HepG2 (cell line): Measurements from ENCODE around the gene KRT73. TPM values are rescaled to one million over a fixed set of nuclear protein-coding genes. Genes with fewer than 3 reads are reported as not detected.

ENCODE experiments used
- ATAC-seq: fragments of 200-7000 bp; cut with Tn5 transposase; 3 replicates; pipeline ENCODE4 v1.9.1; 2020; ENCODE audit warnings: mild to moderate bottlenecking, moderate library complexity
- BruUV-seq: library from RNA; stranded (reverse); fragments of 400-500 nt; replicated peaks from 2 replicates; lab custom pipeline; 2021; lab: Mats Ljungman, UMichigan
- CTCF ChIA-PET: fragments of 300-600 bp; formaldehyde crosslinking; extraction: SDS; loops from one replicate; lab custom pipeline; 2021; ENCODE audit warnings: low total read pairs, inconsistent platforms, low intra/inter-chr PET ratio; lab: Yijun Ruan, JAX
- POLR2A ChIA-PET: fragments of 350-600 bp; sonication (Branson Sonifier 250); formaldehyde crosslinking; loops from one replicate; lab custom pipeline; 2020; ENCODE audit warnings: antibody characterized with exemption, inconsistent platforms; lab: Yijun Ruan, JAX
- DNase-seq: peaks from one replicate; pipeline ENCODE4 v3.0.0-alpha.2; 2015; ENCODE audit warnings: low spot score
- FAIRE-seq: peaks from 3 replicates; lab custom pipeline; 2011; peaks lifted over from hg19 to GRCh38; lab: Jason Lieb, UNC
- H2AFZ ChIP-seq: one replicate; pipeline ENCODE4 v1.6.1; 2011; ENCODE audit warnings: low read length, inconsistent platforms
- H3K27ac ChIP-seq: fragments of 300-600 bp; 3 replicates; pipeline ENCODE4 v1.8.0; 2011; ENCODE audit warnings: mixed run types, mild to moderate bottlenecking, mixed read lengths, low read length, inconsistent platforms; ENCODE audit not compliant: insufficient read depth; ENCODE audit errors: extremely low read length
- H3K27me3 ChIP-seq, 2 experiments: fragments of 200-600 bp in 1 of 2; 2 replicates in 1 of 2; 3 replicates in 1 of 2; pipeline versions ENCODE4 v1.6.0 to v1.8.0; 2011; ENCODE audit warnings: low read length in 2 of 2, mild to moderate bottlenecking in 2 of 2, moderate library complexity in 2 of 2, inconsistent platforms in 1 of 2; ENCODE audit not compliant: insufficient read depth in 2 of 2, control insufficient read depth in 1 of 2
- H3K36me3 ChIP-seq, 2 experiments: fragments of 200-600 bp in 1 of 2; replicated peaks in 1 of 2; 2 replicates in 1 of 2; 3 replicates in 1 of 2; pipeline versions ENCODE4 v1.5.1 to v1.8.0; 2011; ENCODE audit warnings: low read length in 2 of 2, inconsistent platforms in 1 of 2; ENCODE audit not compliant: insufficient read depth in 2 of 2, control insufficient read depth in 1 of 2
- H3K4me1 ChIP-seq: 2 replicates; pipeline ENCODE4 v1.5.1; 2012; ENCODE audit warnings: low read length, inconsistent platforms; ENCODE audit not compliant: insufficient read depth
- H3K4me2 ChIP-seq: 2 replicates; pipeline ENCODE4 v1.6.0; 2011; ENCODE audit warnings: low read depth, low read length, inconsistent platforms
- H3K4me3 ChIP-seq, 3 experiments: fragments of 200-600 bp in 1 of 3; sonication (generic), shearing (Covaris generic) in 1 of 3; replicated peaks in 1 of 3; 2 replicates each; pipeline ENCODE4 v1.5.1; 2011 to 2016; ENCODE audit warnings: low read length in 3 of 3, inconsistent platforms in 2 of 3, low read depth in 2 of 3, mild to moderate bottlenecking in 2 of 3, control low read depth in 1 of 3, mixed read lengths in 1 of 3; ENCODE audit not compliant: insufficient read depth in 1 of 3
- H3K79me2 ChIP-seq: one replicate; pipeline ENCODE4 v1.6.1; 2011; ENCODE audit warnings: low read length, inconsistent platforms; ENCODE audit not compliant: insufficient read depth
- H3K9ac ChIP-seq: 2 replicates; pipeline ENCODE4 v1.6.0; 2011; ENCODE audit warnings: mild to moderate bottlenecking, low read depth, low read length, inconsistent platforms; ENCODE audit not compliant: insufficient read depth
- H3K9me3 ChIP-seq: 2 replicates; pipeline ENCODE4 v1.5.1; 2012; ENCODE audit warnings: mild to moderate bottlenecking, low read length
- H4K20me1 ChIP-seq: 2 replicates; pipeline ENCODE4 v1.6.0; 2011; ENCODE audit warnings: inconsistent platforms, mild to moderate bottlenecking, low read length, moderate library complexity; ENCODE audit not compliant: insufficient read depth
- EHMT2 ChIP-seq: fragments of 200-600 bp; sonication (generic); IDR thresholded peaks from 2 replicates; pipeline ENCODE4 v1.7.0; 2017; ENCODE audit warnings: antibody characterized with exemption, low read depth, low read length, borderline replicate concordance
- EZH2 ChIP-seq: conservative IDR thresholded peaks from 2 replicates; pipeline ENCODE4 v1.6.1; 2012; ENCODE audit warnings: mild to moderate bottlenecking, low read depth, low read length, moderate library complexity
- GPN1 ChIP-seq: sonication (generic); formaldehyde crosslinking; IDR thresholded peaks from 2 replicates; pipeline ENCODE4 v1.5.1; 2020; ENCODE audit warnings: missing genetic modification reagents, borderline replicate concordance
- HNRNPK ChIP-seq: fragments of 200-400 bp; formaldehyde crosslinking; IDR thresholded peaks from 2 replicates; pipeline ENCODE4 v1.6.1; 2018; ENCODE audit warnings: low read length, low read depth, moderate library complexity, mild to moderate bottlenecking; ENCODE audit not compliant: poor library complexity, severe bottlenecking
- MAF1 ChIP-seq: sonication (generic); formaldehyde crosslinking; IDR thresholded peaks from 2 replicates; pipeline ENCODE4 v1.5.0; 2020; ENCODE audit warnings: missing genetic modification reagents, borderline replicate concordance
- NFYB ChIP-seq: sonication (generic); formaldehyde crosslinking; IDR thresholded peaks from 2 replicates; pipeline ENCODE4 v1.4.0; 2020; ENCODE audit warnings: missing genetic modification reagents
- SRSF4 ChIP-seq: fragments of 200-400 bp; formaldehyde crosslinking; IDR thresholded peaks from one replicate; pipeline ENCODE4 v1.6.1; 2018; ENCODE audit warnings: mild to moderate bottlenecking, low read depth, low read length, moderate library complexity; ENCODE audit not compliant: poor library complexity, severe bottlenecking
- TBX3 ChIP-seq: fragments of 450-650 bp; IDR thresholded peaks from 2 replicates; pipeline ENCODE4 v1.6.1; 2017; ENCODE audit warnings: antibody characterized with exemption, mild to moderate bottlenecking, inconsistent platforms, borderline replicate concordance
- ZC3H13 ChIP-seq: sonication (generic); formaldehyde crosslinking; IDR thresholded peaks from 2 replicates; pipeline ENCODE4 v1.8.1; 2023; ENCODE audit warnings: mild to moderate bottlenecking, missing genetic modification reagents, moderate library complexity
- ZFX ChIP-seq: sonication (generic); formaldehyde crosslinking; IDR thresholded peaks from 2 replicates; pipeline ENCODE4 v1.4.0; 2020; ENCODE audit warnings: mild to moderate bottlenecking, low read depth, missing genetic modification reagents, moderate library complexity
- ZNF20 ChIP-seq: sonication (generic); formaldehyde crosslinking; IDR thresholded peaks from 2 replicates; pipeline ENCODE4 v1.4.0; 2020; ENCODE audit warnings: mild to moderate bottlenecking, moderate library complexity, missing genetic modification reagents
- ZNF234 ChIP-seq: sonication (generic); formaldehyde crosslinking; conservative IDR thresholded peaks from 2 replicates; pipeline ENCODE4 v1.5.1; 2020; ENCODE audit warnings: mild to moderate bottlenecking, missing genetic modification reagents
- ZNF451 ChIP-seq: sonication (generic); formaldehyde crosslinking; IDR thresholded peaks from 2 replicates; pipeline ENCODE4 v1.5.0; 2020; ENCODE audit warnings: mild to moderate bottlenecking, missing genetic modification reagents
- ZNF460 ChIP-seq: sonication (generic); formaldehyde crosslinking; IDR thresholded peaks from 2 replicates; pipeline ENCODE4 v1.5.1; 2020; ENCODE audit warnings: missing genetic modification reagents, mild to moderate bottlenecking, borderline replicate concordance
- ZNF737 ChIP-seq: sonication (generic); formaldehyde crosslinking; IDR thresholded peaks from 2 replicates; pipeline ENCODE4 v1.5.0; 2020; ENCODE audit warnings: missing genetic modification reagents, mild to moderate bottlenecking, borderline replicate concordance
- ZNF773 ChIP-seq: sonication (generic); formaldehyde crosslinking; IDR thresholded peaks from 2 replicates; pipeline ENCODE4 v1.4.0; 2020; ENCODE audit warnings: missing genetic modification reagents, borderline replicate concordance
- ZNF816 ChIP-seq: sonication (generic); formaldehyde crosslinking; IDR thresholded peaks from 2 replicates; pipeline ENCODE4 v1.8.0; 2022; ENCODE audit warnings: missing genetic modification reagents, mild to moderate bottlenecking, borderline replicate concordance
- WGBS: methylation state at CpG from one replicate; pipeline ENCODE4 v1.1.6; 2017; ENCODE audit warnings: low lambda C conversion rate; 5-methylcytosine and 5-hydroxymethylcytosine counted together
- in situ Hi-C: cut with HindIII; loops from 2 replicates; pipeline ENCODE4 v1.10.0; 2017; ENCODE audit warnings: low pct_unique_long_range_greater_than_20kb; ENCODE audit not compliant: extremely low pct_ligation_motif_present
- intact Hi-C: fragments of 100-400 bp; cut with micrococcal nuclease; formaldehyde crosslinking; loops from one replicate; pipeline ENCODE4 v1.10.0; 2022; ENCODE audit not compliant: unreplicated experiment
- polyA plus RNA-seq, 8 experiments: library from polyadenylated mRNA; depleted of rRNA in 3 of 8; stranded (reverse) in 7 of 8; unstranded in 1 of 8; fragments of >200 nt; fragmentation: Illumina TruSeq in 4 of 8; extraction: Trizol in 4 of 8; gene quantifications; 2 replicates each; pipeline versions ENCODE4 v1.2.1 to v1.2.3, GENCODE V29; 2011 to 2016; ENCODE audit warnings: low read depth in 4 of 8, missing spikeins in 1 of 8, mixed read lengths in 1 of 8; ENCODE audit not compliant: insufficient read depth in 1 of 8
- total RNA-seq, 5 experiments: library from RNA; depleted of rRNA; stranded (reverse); fragments of >200 nt; fragmentation: Illumina TruSeq; extraction: Trizol; gene quantifications; 2 replicates each; pipeline ENCODE4 v1.2.3, GENCODE V29; 2016; ENCODE audit warnings: low read depth in 1 of 5
- TF ChIP-seq, protein P1 (sequence below): sonication (generic); formaldehyde crosslinking; IDR thresholded peaks from 2 replicates; pipeline ENCODE4 v1.5.1; 2020; ENCODE audit warnings: mild to moderate bottlenecking, missing genetic modification reagents, borderline replicate concordance
- TF ChIP-seq, protein P2 (sequence below): sonication (generic); formaldehyde crosslinking; IDR thresholded peaks from 2 replicates; pipeline ENCODE4 v1.4.0; 2020; ENCODE audit warnings: missing genetic modification reagents
- TF ChIP-seq, protein P3 (sequence below): sonication (generic); formaldehyde crosslinking; IDR thresholded peaks from 2 replicates; pipeline ENCODE4 v1.9.0; 2021; ENCODE audit warnings: missing genetic modification reagents, borderline replicate concordance

The KRT73 gene
- total and polyA plus RNA-seq, 2 of the 13 experiments (the other 11 are each of a cell fraction or from before 2014, with no cell fraction given), result not detected

DNA sequence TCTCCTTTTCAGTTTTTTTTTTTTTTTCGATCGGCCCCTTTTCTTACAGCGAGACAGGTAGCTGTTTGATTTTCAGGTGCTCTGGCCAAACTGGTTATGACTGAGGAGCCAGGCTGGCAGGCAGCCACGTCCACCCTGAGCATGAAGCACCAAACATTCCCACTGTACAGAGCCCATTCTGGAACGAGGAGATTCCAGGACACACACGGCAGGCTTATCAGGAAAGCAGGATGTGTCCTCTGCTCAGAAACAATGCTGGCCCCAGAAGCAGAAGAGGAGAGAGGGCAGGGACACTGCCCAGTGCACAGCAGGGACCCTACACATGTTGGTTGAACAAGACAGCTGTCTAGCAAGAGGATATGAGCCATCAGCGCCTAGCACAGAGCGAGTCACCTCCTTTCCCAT, 37.4 kb upstream of the KRT73 start:
- no peak for TF ChIP-seq TBX3
- no peak for TF ChIP-seq ZNF737 (CRISPR knock-in tag)
- TF ChIP-seq HNRNPK, result no peak
- TF ChIP-seq, protein P1, sequence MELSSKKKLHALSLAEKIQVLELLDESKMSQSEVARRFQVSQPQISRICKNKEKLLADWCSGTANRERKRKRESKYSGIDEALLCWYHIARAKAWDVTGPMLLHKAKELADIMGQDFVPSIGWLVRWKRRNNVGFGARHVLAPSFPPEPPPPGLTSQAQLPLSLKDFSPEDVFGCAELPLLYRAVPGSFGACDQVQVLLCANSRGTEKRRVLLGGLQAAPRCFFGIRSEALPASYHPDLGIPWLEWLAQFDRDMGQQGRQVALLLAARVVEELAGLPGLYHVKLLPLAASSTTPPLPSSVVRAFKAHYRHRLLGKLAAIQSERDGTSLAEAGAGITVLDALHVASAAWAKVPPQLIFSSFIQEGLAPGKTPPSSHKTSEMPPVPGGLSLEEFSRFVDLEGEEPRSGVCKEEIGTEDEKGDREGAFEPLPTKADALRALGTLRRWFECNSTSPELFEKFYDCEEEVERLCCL, result no peak
- TF ChIP-seq EZH2, result no peak
- no peak for TF ChIP-seq ZNF460
- TF ChIP-seq MAF1 (CRISPR knock-in tag), result no peak
- no peak for TF ChIP-seq GPN1 (CRISPR knock-in tag)
- TF ChIP-seq, protein P2, sequence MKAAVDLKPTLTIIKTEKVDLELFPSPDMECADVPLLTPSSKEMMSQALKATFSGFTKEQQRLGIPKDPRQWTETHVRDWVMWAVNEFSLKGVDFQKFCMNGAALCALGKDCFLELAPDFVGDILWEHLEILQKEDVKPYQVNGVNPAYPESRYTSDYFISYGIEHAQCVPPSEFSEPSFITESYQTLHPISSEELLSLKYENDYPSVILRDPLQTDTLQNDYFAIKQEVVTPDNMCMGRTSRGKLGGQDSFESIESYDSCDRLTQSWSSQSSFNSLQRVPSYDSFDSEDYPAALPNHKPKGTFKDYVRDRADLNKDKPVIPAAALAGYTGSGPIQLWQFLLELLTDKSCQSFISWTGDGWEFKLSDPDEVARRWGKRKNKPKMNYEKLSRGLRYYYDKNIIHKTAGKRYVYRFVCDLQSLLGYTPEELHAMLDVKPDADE (CRISPR knock-in tag), result no peak
- TF ChIP-seq NFYB, result no peak
- no peak for TF ChIP-seq EHMT2
- TF ChIP-seq ZNF234 (CRISPR knock-in tag), result no peak
- TF ChIP-seq ZNF773 (CRISPR knock-in tag), result no peak
- no peak for TF ChIP-seq SRSF4
- no peak for TF ChIP-seq ZC3H13
- TF ChIP-seq ZFX, result no peak
- TF ChIP-seq, protein P3, sequence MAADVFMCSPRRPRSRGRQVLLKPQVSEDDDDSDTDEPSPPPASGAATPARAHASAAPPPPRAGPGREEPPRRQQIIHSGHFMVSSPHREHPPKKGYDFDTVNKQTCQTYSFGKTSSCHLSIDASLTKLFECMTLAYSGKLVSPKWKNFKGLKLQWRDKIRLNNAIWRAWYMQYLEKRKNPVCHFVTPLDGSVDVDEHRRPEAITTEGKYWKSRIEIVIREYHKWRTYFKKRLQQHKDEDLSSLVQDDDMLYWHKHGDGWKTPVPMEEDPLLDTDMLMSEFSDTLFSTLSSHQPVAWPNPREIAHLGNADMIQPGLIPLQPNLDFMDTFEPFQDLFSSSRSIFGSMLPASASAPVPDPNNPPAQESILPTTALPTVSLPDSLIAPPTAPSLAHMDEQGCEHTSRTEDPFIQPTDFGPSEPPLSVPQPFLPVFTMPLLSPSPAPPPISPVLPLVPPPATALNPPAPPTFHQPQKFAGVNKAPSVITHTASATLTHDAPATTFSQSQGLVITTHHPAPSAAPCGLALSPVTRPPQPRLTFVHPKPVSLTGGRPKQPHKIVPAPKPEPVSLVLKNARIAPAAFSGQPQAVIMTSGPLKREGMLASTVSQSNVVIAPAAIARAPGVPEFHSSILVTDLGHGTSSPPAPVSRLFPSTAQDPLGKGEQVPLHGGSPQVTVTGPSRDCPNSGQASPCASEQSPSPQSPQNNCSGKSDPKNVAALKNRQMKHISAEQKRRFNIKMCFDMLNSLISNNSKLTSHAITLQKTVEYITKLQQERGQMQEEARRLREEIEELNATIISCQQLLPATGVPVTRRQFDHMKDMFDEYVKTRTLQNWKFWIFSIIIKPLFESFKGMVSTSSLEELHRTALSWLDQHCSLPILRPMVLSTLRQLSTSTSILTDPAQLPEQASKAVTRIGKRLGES (CRISPR knock-in tag), result no peak
- no peak for TF ChIP-seq ZNF816 (CRISPR knock-in tag)
- TF ChIP-seq ZNF451 (CRISPR knock-in tag), result no peak
- TF ChIP-seq ZNF20, result no peak
- no TSS peak for BruUV-seq
- no peak for FAIRE-seq
- CTCF ChIA-PET, result no interaction called here
- Histone ChIP-seq H3K4me1 (no peaks in the 10 kb centered on the region), H2AFZ (no peak overlapping the region), H3K4me3 (no peak overlapping the region), H3K27me3 (peaks cover 5 to 29% of the 10 kb centered on the region in 2 experiments; a peak in 4 of 5 replicates), H3K9me3 (no peaks in the 10 kb centered on the region), H3K4me2 (no peak overlapping the region), H3K9ac (no peak overlapping the region), H4K20me1 (no peaks in the 10 kb centered on the region), H3K27ac (no peak overlapping the region), H3K36me3 (no peaks in the 10 kb centered on the region), H3K79me2 (no peaks in the 10 kb centered on the region)
- no peak for DNase-seq
- 13% methylated on average over 8 of the region's 8 CpGs for WGBS
- POLR2A ChIA-PET, result no interaction called here
- in situ Hi-C loops, result no loop called here
- intact Hi-C loops, result no loop called here
- no peak for ATAC-seq
